Measurements from ENCODE around the gene CDHR5. TPM values are rescaled to one million over a fixed set of nuclear protein-coding genes. Genes with fewer than 3 reads are reported as not detected.

The CDHR5 gene
- total RNA-seq, 1 donor from 2014 or later = not detected

GRCh38 chr11:579830-580601, 44.7 kb downstream of the CDHR5 start:
- DNase-seq = no peak
- peaks cover 17% of the 10 kb centered on the region for H3K4me1 Mint-ChIP-seq (ENCODE audit: low read depth, unreplicated experiment)
- H3K4me3 Mint-ChIP-seq (ENCODE audit: unreplicated experiment) = peak overlapping the region; percentile 42
- peaks cover 6% of the 10 kb centered on the region for H3K9me3 Mint-ChIP-seq (ENCODE audit: unreplicated experiment)
- H3K36me3 Mint-ChIP-seq (ENCODE audit: unreplicated experiment) = no peaks in the 10 kb centered on the region
- H3K27me3 Mint-ChIP-seq (ENCODE audit: unreplicated experiment) = peaks cover 10% of the 10 kb centered on the region
- no peak overlapping the region for H3K27ac Mint-ChIP-seq (ENCODE audit: unreplicated experiment)
- TF ChIP-seq CTCF (IDR thresholded peaks at IDR 0.05; ENCODE audit: partially characterized antibody, unreplicated experiment) = no peak

GRCh38 chr11:578276-579035, 46.3 kb downstream of the CDHR5 start:
- Mint-ChIP-seq H3K27me3 (ENCODE audit: unreplicated experiment) (peaks cover 16% of the 10 kb centered on the region), H3K27ac (ENCODE audit: unreplicated experiment) (no peak overlapping the region), H3K4me1 (ENCODE audit: low read depth, unreplicated experiment) (peaks cover 26% of the 10 kb centered on the region)

DNA sequence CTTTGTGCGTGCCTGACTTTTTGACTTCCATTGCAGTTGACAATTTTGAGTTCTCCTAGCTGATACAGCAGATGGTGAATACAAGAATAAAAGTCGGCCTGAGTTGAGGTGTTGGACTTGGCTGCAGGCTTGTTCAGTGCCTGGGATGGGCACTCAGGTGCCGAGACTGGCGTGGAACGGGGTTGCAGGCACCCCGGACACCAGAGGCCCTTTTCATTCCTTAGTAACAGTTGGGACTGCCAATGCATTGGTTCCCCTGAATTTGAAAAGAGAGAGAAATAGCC, 47.2 kb downstream of the CDHR5 start:
- Mint-ChIP-seq H3K9me3 (ENCODE audit: unreplicated experiment) (peaks cover 12% of the 10 kb centered on the region), H3K27me3 (ENCODE audit: unreplicated experiment) (peaks cover 16% of the 10 kb centered on the region), H3K27ac (ENCODE audit: unreplicated experiment) (peak overlapping the region; percentile 82), H3K36me3 (ENCODE audit: unreplicated experiment) (no peaks in the 10 kb centered on the region), H3K4me3 (ENCODE audit: unreplicated experiment) (peak overlapping the region; percentile 95), H3K4me1 (ENCODE audit: low read depth, unreplicated experiment) (peaks cover 26% of the 10 kb centered on the region)
- no peak for TF ChIP-seq CTCF (IDR thresholded peaks at IDR 0.05; ENCODE audit: partially characterized antibody, unreplicated experiment)
- DNase-seq = no peak

More at GRCh38 chr11:578276-579035, 46.3 kb downstream of the CDHR5 start:
- Mint-ChIP-seq H3K4me3 (ENCODE audit: unreplicated experiment) (peak overlapping the region; percentile 95), H3K36me3 (ENCODE audit: unreplicated experiment) (no peaks in the 10 kb centered on the region), H3K9me3 (ENCODE audit: unreplicated experiment) (peaks cover 12% of the 10 kb centered on the region)
- no peak for TF ChIP-seq CTCF (IDR thresholded peaks at IDR 0.05; ENCODE audit: partially characterized antibody, unreplicated experiment)
- no peak for DNase-seq

GRCh38 chr11:576811-577610, 47.7 kb downstream of the CDHR5 start:
- peaks cover 16% of the 10 kb centered on the region for H3K27me3 Mint-ChIP-seq (ENCODE audit: unreplicated experiment)
- DNase-seq = no peak
- peak overlapping the region; percentile 82 for H3K27ac Mint-ChIP-seq (ENCODE audit: unreplicated experiment)
- no peaks in the 10 kb centered on the region for H3K36me3 Mint-ChIP-seq (ENCODE audit: unreplicated experiment)
- peaks cover 26% of the 10 kb centered on the region for H3K4me1 Mint-ChIP-seq (ENCODE audit: low read depth, unreplicated experiment)
- H3K9me3 Mint-ChIP-seq (ENCODE audit: unreplicated experiment) = peaks cover 12% of the 10 kb centered on the region
- H3K4me3 Mint-ChIP-seq (ENCODE audit: unreplicated experiment) = peak overlapping the region; percentile 95
- TF ChIP-seq CTCF (IDR thresholded peaks at IDR 0.05; ENCODE audit: partially characterized antibody, unreplicated experiment) = no peak

Measured in glutamatergic neuron (in vitro differentiated cells).